ENCODE data around the gene DHX34. TPM values are rescaled to one million over a fixed set of nuclear protein-coding genes. Genes with fewer than 3 reads are reported as not detected.

DHX34 gene
- total and polyA plus RNA-seq, 9 of the 15 experiments (the other 6 are each of a cell fraction or from before 2014, with no cell fraction given): 0.36 to 42.0 (median 15.0) TPM

- no peak for ATAC-seq
- Histone ChIP-seq H3K9ac (ENCODE audit: insufficient read depth in 1 of 2, low read depth in 2 of 2, low read length in 2 of 2) (peak overlapping the region in 1 of 2 experiments; percentile 2; a peak in 1 of 4 replicates), H3K79me2 (ENCODE audit: control insufficient read depth, insufficient read depth, low read length) (no peaks in the 10 kb centered on the region), H3K9me1 (ENCODE audit: control insufficient read depth, insufficient read depth, low read length) (no peaks in the 10 kb centered on the region), H3K4me3 (no peak overlapping the region), H3K4me2 (ENCODE audit: insufficient read depth, low read length) (no peak overlapping the region), H3K4me1 (replicated peaks in 1 of 2; ENCODE audit: control insufficient read depth in 2 of 2, insufficient read depth in 2 of 2, low read length in 2 of 2) (peaks cover 2 to 32% of the 10 kb centered on the region in 2 experiments; a peak in 4 of 5 replicates), H3K27ac (ENCODE audit: extremely low read depth, low read depth, low read length) (no peak overlapping the region), H4K20me1 (replicated peaks; ENCODE audit: control insufficient read depth, insufficient read depth, low read length) (peaks cover 5% of the 10 kb centered on the region; the same call in 1 of the 2 replicates), H2AFZ (ENCODE audit: low read depth, low read length) (no peak overlapping the region), H3K9me3 (replicated peaks; ENCODE audit: control insufficient read depth, insufficient read depth, low read depth, low read length) (no peaks in the 10 kb centered on the region), H3K36me3 (ENCODE audit: control insufficient read depth, insufficient read depth, low read length) (peaks cover 90% of the 10 kb centered on the region; the same call in 2 of the 3 replicates), H3K27me3 (ENCODE audit: control insufficient read depth in 2 of 2, insufficient read depth in 2 of 2, low read length in 2 of 2) (no peaks in the 10 kb centered on the region)
- TF ChIP-seq MXD1 (CRISPR knock-in tag; IDR thresholded peaks at IDR 0.05; ENCODE audit: borderline replicate concordance, poor library complexity, severe bottlenecking): no peak
- TF ChIP-seq XRCC3 (IDR thresholded peaks at IDR 0.05): no peak
- no peak for TF ChIP-seq TCF7L2 (IDR thresholded peaks at IDR 0.05; ENCODE audit: low read depth, low read length)
- TF ChIP-seq EHMT2 (IDR thresholded peaks at IDR 0.05): no peak
- no peak for TF ChIP-seq ZNF146 (CRISPR knock-in tag; IDR thresholded peaks at IDR 0.05; ENCODE audit: unreplicated experiment)
- TF ChIP-seq RUNX1 (IDR thresholded peaks at IDR 0.05; ENCODE audit: low read depth): no peak
- TF ChIP-seq TCF15 (CRISPR knock-in tag; IDR thresholded peaks at IDR 0.05): no peak
- TF ChIP-seq PPARD (CRISPR knock-in tag; IDR thresholded peaks at IDR 0.05): no peak
- no peak for TF ChIP-seq HOMEZ (CRISPR knock-in tag; IDR thresholded peaks at IDR 0.05)
- no peak for TF ChIP-seq BCOR (IDR thresholded peaks at IDR 0.05)
- BruUV-seq (replicated peaks): no TSS peak
- POLR2A ChIA-PET: interaction anchor here (0.6 to 1.2 kb wide), 4 partner anchors 16 to 107 kb away, joined by 3 to 5 read pairs (median 4); partner anchors contain the start of gene DHX34
- in situ Hi-C loops (cut with MboI) (no loop called here), intact Hi-C loops (cut with micrococcal nuclease) (no loop called here)
- no peak for FAIRE-seq
- CTCF ChIA-PET (ENCODE audit: low intra/inter-chr PET ratio): no interaction called here
- DNase-seq (ENCODE audit: extremely low read depth in 1 of 4, low spot score in 3 of 4): no peak
- 95% methylated on average over 8 of the region's 11 CpGs for WGBS (ENCODE audit: insufficient coverage, low coverage, missing lambda C conversion rate)
Measured at GRCh38 chr19:47378246-47378645, 29.1 kb downstream of the DHX34 start.
